Activated naive CD8-positive, alpha-beta T cell treated with anti-CD3 and anti-CD28 coated beads, Interleukin-2, amount 50 U/mL, for 16 hours (primary cell): ENCODE measurements around the gene DND1.
"Not testable (repeated sequence)": the region's sequence is repeated elsewhere in the genome, so short reads cannot be mapped to it uniquely, and the experiment has no call there.

Experiments used
- DNase-seq: peaks from one replicate; pipeline ENCODE4 v3.0.0-alpha.2; 2020; ENCODE audit warnings: low read depth, low spot score

The DND1 gene

GRCh38 chr5:140631036-140631417 is 42.3 kb downstream of the DND1 start:
- no peak for DNase-seq

GRCh38 chr5:140630292-140631035 is 42.9 kb downstream of the DND1 start:
- no peak for DNase-seq

- DNase-seq: no peak
Observed at GRCh38 chr5:140628711-140629110, 44.7 kb downstream of the DND1 start.

- no peak for DNase-seq
Observed at GRCh38 chr5:140627972-140628371, 45.4 kb downstream of the DND1 start.

DNA sequence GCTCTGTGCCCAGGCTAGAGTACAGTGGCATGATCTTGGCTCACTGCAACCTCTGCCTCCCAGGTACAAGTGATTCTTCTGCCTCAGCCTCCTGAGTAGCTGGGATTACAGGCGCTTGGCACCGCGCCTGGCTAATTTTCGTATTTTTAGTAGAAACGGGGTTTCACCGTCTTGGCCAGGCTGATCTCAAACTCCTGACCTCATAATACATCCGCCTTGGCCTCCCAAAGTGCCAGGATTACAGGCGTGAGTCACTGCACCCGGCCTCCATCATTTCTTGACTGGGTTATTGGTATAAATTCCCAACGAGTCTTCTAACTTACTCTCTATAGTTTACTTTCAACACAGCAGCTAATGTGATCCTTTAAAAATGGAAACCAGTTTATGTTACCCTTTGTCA is 48.5 kb downstream of the DND1 start:
- not testable (repeated sequence) for DNase-seq

- not testable (repeated sequence) for DNase-seq
Observed at GRCh38 chr5:140623061-140623460, 50.3 kb downstream of the DND1 start.

GRCh38 chr5:140622301-140622700 is 51.1 kb downstream of the DND1 start:
- no peak for DNase-seq
